A673 (cell line): ENCODE measurements around the gene CALN1. TPM values are rescaled to one million over a fixed set of nuclear protein-coding genes. Genes with fewer than 3 reads are reported as not detected.

ENCODE experiments used
- BruUV-seq: library from RNA; stranded (reverse); fragments of 400-500 nt; replicated peaks from 2 replicates; lab custom pipeline; 2021; lab: Mats Ljungman, UMichigan
- CTCF ChIA-PET: fragments of 300-600 bp; sonication (Branson Sonifier 250); formaldehyde crosslinking; loops from one replicate; lab custom pipeline; 2022; ENCODE audit warnings: antibody characterized with exemption; lab: Charles Lee
- POLR2A ChIA-PET: fragments of 300-600 bp; sonication (Branson Sonifier 250); formaldehyde crosslinking; loops from one replicate; lab custom pipeline; 2022; ENCODE audit warnings: antibody characterized with exemption; ENCODE audit not compliant: low non-redundant PET; lab: Charles Lee
- DNase-seq: peaks from one replicate; pipeline ENCODE4 v3.0.0-alpha.2; 2015; ENCODE audit warnings: low spot score
- H3K27ac ChIP-seq: fragments of 200-600 bp; sonication (generic); 2 replicates; pipeline ENCODE4 v1.5.1; 2016; ENCODE audit warnings: mixed run types, low read depth, mild to moderate bottlenecking, mixed read lengths, antibody characterized with exemption, low read length; ENCODE audit not compliant: poor library complexity, severe bottlenecking
- H3K27me3 ChIP-seq: fragments of 200-600 bp; sonication (generic); replicated peaks from 2 replicates; pipeline ENCODE4 v1.6.1; 2017; ENCODE audit warnings: mixed run types, low read depth, mild to moderate bottlenecking, mixed read lengths, antibody characterized with exemption, low read length; ENCODE audit not compliant: insufficient read depth, poor library complexity
- H3K36me3 ChIP-seq: fragments of 200-600 bp; sonication (generic); 2 replicates; pipeline ENCODE4 v1.6.1; 2016; ENCODE audit warnings: mixed run types, mild to moderate bottlenecking, mixed read lengths, antibody characterized with exemption, low read length; ENCODE audit not compliant: insufficient read depth, poor library complexity, severe bottlenecking
- H3K4me1 ChIP-seq: fragments of 200-600 bp; sonication (generic); 2 replicates; pipeline ENCODE4 v1.6.1; 2017; ENCODE audit warnings: mixed run types, mild to moderate bottlenecking, mixed read lengths, antibody characterized with exemption, low read length; ENCODE audit not compliant: insufficient read depth, poor library complexity, severe bottlenecking
- H3K4me3 ChIP-seq: fragments of 200-600 bp; sonication (generic); 2 replicates; pipeline ENCODE4 v1.5.1; 2016; ENCODE audit warnings: low read depth, mixed run types, mild to moderate bottlenecking, mixed read lengths, low read length; ENCODE audit not compliant: poor library complexity, severe bottlenecking
- H3K9me3 ChIP-seq: fragments of 200-600 bp; sonication (generic); 2 replicates; pipeline ENCODE4 v1.6.1; 2016; ENCODE audit warnings: mixed run types, low read depth, mild to moderate bottlenecking, mixed read lengths, antibody characterized with exemption, low read length; ENCODE audit not compliant: poor library complexity, severe bottlenecking
- EZH2 ChIP-seq: fragments of 200-600 bp; sonication (generic); IDR thresholded peaks from 2 replicates; pipeline ENCODE4 v1.6.1; 2017; ENCODE audit warnings: borderline replicate concordance, low read depth, mild to moderate bottlenecking, mixed read lengths, antibody characterized with exemption, low read length; ENCODE audit not compliant: poor library complexity, severe bottlenecking
- intact Hi-C: fragments of 100-400 bp; cut with micrococcal nuclease; formaldehyde crosslinking; loops from one replicate; pipeline ENCODE4 v1.10.0; 2022; ENCODE audit not compliant: unreplicated experiment
- total RNA-seq: library from RNA; stranded (reverse); gene quantifications from 2 replicates; pipeline ENCODE4 v1.2.3, GENCODE V29; 2021
- TF ChIP-seq, protein P1 (sequence below): fragments of 300-800, 200-600 bp; sonication (generic); conservative IDR thresholded peaks from 2 replicates; pipeline ENCODE4 v1.5.1; 2017; ENCODE audit warnings: low read depth, mild to moderate bottlenecking, antibody characterized with exemption, low read length, moderate library complexity, mixed read lengths

Gene CALN1
- total RNA-seq, 1 experiment from 2014 or later, result not detected

DNA sequence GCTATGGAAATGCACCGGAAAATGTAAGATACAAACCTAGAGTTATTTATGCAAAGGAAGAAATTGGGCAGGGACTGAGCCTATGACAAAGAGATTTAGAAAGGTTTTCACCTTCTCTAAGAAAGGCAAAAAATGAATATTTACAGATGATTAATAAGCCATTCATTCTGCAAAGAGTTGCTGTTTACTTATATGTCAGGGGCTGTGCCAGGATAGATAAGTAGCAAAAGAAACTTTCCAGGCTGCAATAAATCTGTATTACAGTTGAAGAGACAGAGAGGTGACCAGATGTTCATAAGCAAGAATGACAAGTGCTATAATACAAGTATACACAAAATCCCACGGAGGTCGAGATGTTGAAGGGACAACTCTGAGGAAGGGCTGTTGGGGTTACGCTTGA, 299.6 kb downstream of the CALN1 start:
- H3K4me1 ChIP-seq, result no peaks in the 10 kb centered on the region
- intact Hi-C loops, result no loop called here
- POLR2A ChIA-PET, result no interaction called here

DNA sequence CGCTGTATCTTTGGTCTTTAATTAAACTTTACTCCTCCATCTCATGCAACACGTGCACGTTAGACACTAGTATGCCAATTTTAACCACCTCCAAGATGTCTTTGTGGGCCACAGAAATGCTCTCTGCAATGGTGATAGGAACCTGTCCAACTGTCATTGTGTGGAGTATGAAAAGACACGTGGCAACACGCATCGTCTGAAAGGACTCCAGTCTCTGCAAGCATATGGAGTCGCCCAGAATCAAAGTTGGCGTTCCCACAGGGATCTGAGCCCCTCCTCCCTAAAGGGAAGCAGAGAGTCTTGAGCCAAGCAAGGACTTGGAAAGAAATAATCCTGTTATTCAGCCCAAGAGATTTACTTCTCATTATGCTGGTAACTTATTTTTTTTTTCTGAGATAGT, 301.1 kb downstream of the CALN1 start:
- H3K27me3 ChIP-seq, result no peaks in the 10 kb centered on the region
- CTCF ChIA-PET, result no interaction called here
- no TSS peak for BruUV-seq
- POLR2A ChIA-PET, result no interaction called here
- H3K36me3 ChIP-seq, result no peaks in the 10 kb centered on the region
- no peak overlapping the region for H3K4me3 ChIP-seq
- no peak for TF ChIP-seq EZH2
- TF ChIP-seq, protein P1, sequence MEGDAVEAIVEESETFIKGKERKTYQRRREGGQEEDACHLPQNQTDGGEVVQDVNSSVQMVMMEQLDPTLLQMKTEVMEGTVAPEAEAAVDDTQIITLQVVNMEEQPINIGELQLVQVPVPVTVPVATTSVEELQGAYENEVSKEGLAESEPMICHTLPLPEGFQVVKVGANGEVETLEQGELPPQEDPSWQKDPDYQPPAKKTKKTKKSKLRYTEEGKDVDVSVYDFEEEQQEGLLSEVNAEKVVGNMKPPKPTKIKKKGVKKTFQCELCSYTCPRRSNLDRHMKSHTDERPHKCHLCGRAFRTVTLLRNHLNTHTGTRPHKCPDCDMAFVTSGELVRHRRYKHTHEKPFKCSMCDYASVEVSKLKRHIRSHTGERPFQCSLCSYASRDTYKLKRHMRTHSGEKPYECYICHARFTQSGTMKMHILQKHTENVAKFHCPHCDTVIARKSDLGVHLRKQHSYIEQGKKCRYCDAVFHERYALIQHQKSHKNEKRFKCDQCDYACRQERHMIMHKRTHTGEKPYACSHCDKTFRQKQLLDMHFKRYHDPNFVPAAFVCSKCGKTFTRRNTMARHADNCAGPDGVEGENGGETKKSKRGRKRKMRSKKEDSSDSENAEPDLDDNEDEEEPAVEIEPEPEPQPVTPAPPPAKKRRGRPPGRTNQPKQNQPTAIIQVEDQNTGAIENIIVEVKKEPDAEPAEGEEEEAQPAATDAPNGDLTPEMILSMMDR, result no peak
- H3K4me1 ChIP-seq, result no peaks in the 10 kb centered on the region
- H3K27ac ChIP-seq, result no peak overlapping the region
- intact Hi-C loops, result no loop called here
- no peak for DNase-seq
- peaks cover 39% of the 10 kb centered on the region for H3K9me3 ChIP-seq

More for the DNA sequence above, 299.6 kb downstream of the CALN1 start:
- Histone ChIP-seq H3K27ac (no peak overlapping the region), H3K9me3 (peaks cover 41% of the 10 kb centered on the region), H3K27me3 (no peaks in the 10 kb centered on the region), H3K4me3 (no peak overlapping the region), H3K36me3 (no peaks in the 10 kb centered on the region)
- no TSS peak for BruUV-seq
- TF ChIP-seq EZH2, result no peak
- TF ChIP-seq, protein P1, result no peak
- CTCF ChIA-PET, result no interaction called here
- DNase-seq, result no peak

DNA sequence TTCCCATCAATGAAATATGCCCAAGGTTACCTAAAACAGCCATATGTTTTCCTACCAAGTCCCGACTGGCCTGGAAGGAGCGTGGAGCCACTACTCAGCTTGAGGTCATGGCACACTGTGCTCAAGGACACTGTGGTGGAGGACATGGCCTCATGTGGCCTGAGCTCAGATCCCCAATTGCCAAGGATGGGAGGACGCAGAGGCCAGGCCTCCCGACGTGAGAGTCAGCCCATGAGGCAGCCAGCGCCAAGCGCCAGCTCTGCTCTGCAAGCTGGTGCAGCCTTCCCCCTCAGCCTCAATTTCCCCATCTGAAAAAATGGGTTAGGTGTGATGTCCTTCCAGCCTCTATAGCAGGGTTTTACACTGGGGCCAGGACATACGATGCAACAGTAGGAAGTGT, 302.6 kb downstream of the CALN1 start:
- H3K36me3 ChIP-seq, result no peaks in the 10 kb centered on the region
- intact Hi-C loops, result no loop called here
- CTCF ChIA-PET, result no interaction called here
- BruUV-seq, result no TSS peak
- no peaks in the 10 kb centered on the region for H3K4me1 ChIP-seq
- TF ChIP-seq EZH2, result no peak
- TF ChIP-seq, protein P1, result no peak
- H3K9me3 ChIP-seq, result peaks cover 45% of the 10 kb centered on the region
- no peaks in the 10 kb centered on the region for H3K27me3 ChIP-seq
- DNase-seq, result no peak
- POLR2A ChIA-PET, result no interaction called here
- no peak overlapping the region for H3K27ac ChIP-seq
- no peak overlapping the region for H3K4me3 ChIP-seq
